GM12873 (cell line): ENCODE measurements around the gene EXOC1.

Experiments used
- TF ChIP-seq, protein P1 (sequence below): IDR thresholded peaks from 2 replicates; pipeline ENCODE4 v1.5.1; 2012; ENCODE audit warnings: low read depth, mild to moderate bottlenecking, moderate library complexity, low read length, control low read depth; ENCODE audit not compliant: insufficient read depth; ENCODE audit errors: missing control alignments

Gene EXOC1

GRCh38 chr4:55941881-55942396, 88.5 kb downstream of the EXOC1 start:
- TF ChIP-seq, protein P1, sequence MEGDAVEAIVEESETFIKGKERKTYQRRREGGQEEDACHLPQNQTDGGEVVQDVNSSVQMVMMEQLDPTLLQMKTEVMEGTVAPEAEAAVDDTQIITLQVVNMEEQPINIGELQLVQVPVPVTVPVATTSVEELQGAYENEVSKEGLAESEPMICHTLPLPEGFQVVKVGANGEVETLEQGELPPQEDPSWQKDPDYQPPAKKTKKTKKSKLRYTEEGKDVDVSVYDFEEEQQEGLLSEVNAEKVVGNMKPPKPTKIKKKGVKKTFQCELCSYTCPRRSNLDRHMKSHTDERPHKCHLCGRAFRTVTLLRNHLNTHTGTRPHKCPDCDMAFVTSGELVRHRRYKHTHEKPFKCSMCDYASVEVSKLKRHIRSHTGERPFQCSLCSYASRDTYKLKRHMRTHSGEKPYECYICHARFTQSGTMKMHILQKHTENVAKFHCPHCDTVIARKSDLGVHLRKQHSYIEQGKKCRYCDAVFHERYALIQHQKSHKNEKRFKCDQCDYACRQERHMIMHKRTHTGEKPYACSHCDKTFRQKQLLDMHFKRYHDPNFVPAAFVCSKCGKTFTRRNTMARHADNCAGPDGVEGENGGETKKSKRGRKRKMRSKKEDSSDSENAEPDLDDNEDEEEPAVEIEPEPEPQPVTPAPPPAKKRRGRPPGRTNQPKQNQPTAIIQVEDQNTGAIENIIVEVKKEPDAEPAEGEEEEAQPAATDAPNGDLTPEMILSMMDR, result no peak

- TF ChIP-seq, protein P1, result no peak
These were observed 93.9 kb downstream of the EXOC1 start for GRCh38 chr4:55947254-55947882.

GRCh38 chr4:55947912-55948725, 94.7 kb downstream of the EXOC1 start:
- TF ChIP-seq, protein P1, result no peak

- TF ChIP-seq, protein P1, result peak; percentile 94
These were observed 95.5 kb downstream of the EXOC1 start, which contains the start of gene CEP135 for GRCh38 chr4:55948726-55949481. CEP135 (plus strand) TSS chr4:55948945; CDS start chr4:55952131, 3,186 bp downstream.

GRCh38 chr4:55949482-55949802, 96.0 kb downstream of the EXOC1 start:
- TF ChIP-seq, protein P1, result no peak

DNA sequence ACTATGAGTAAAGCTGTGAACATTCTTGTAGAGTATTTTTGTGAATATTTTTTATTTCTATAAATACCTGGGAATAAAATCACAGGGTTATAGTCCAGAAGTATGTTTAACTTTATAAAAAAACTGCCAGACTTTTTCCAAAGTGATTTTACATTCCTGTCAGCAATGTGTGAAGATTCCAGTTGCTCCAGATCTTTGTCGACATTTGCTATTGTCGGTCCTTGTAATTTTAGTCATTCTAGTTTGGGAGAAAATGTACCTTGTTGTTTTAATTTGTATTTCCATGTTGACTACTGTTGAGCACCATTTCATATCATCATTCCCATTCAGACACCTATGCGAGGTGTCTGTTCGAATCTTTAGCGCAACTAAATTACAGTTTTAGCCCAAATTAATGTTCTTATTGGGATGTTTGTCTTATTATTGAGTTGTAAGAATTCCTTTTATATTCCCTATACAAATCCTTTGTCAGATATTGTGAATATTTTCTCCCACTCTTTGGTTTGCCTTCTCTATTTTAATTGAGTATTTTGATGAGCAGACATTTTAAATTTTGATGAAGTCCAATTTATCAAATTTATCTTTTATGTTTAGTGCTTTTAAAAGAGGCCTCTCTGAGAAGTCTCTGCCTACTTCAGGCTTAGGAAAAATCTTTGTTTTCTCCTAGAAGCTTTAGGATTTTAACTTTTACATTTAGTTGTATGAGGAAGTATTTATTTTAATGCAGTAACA, 97.9 kb downstream of the EXOC1 start:
- TF ChIP-seq, protein P1, result no peak
